HEK293T (cell line): ENCODE results near the gene EMC1.

ENCODE experiments used
- ARNT ChIP-seq: fragments of 450-650 bp; IDR thresholded peaks from 2 replicates; pipeline ENCODE4 v1.6.1; 2017; ENCODE audit warnings: mild to moderate bottlenecking
- BHLHE40 ChIP-seq: fragments of 450-650 bp; IDR thresholded peaks from 2 replicates; pipeline ENCODE4 v1.6.1; 2016; ENCODE audit warnings: mild to moderate bottlenecking, moderate library complexity, borderline replicate concordance
- CTBP1 ChIP-seq: fragments of 450-650 bp; IDR thresholded peaks from 2 replicates; pipeline ENCODE4 v1.6.1; 2016; ENCODE audit warnings: borderline replicate concordance
- ELF4 ChIP-seq: fragments of 450-650 bp; IDR thresholded peaks from 2 replicates; pipeline ENCODE4 v1.6.1; 2017; ENCODE audit warnings: antibody characterized with exemption
- FOXA1 ChIP-seq: fragments of 450-650 bp; IDR thresholded peaks from 2 replicates; pipeline ENCODE4 v1.6.1; 2016; ENCODE audit warnings: mild to moderate bottlenecking
- FOXK2 ChIP-seq: fragments of 450-650 bp; IDR thresholded peaks from 2 replicates; pipeline ENCODE4 v1.6.1; 2016; ENCODE audit warnings: mild to moderate bottlenecking
- HDGF ChIP-seq: fragments of 450-650 bp; IDR thresholded peaks from 2 replicates; pipeline ENCODE4 v1.6.1; 2017; ENCODE audit warnings: antibody characterized with exemption, borderline replicate concordance
- L3MBTL2 ChIP-seq: fragments of 450-650 bp; conservative IDR thresholded peaks from 2 replicates; pipeline ENCODE4 v1.6.1; 2016; ENCODE audit warnings: mild to moderate bottlenecking
- LEF1 ChIP-seq: fragments of 450-650 bp; IDR thresholded peaks from 2 replicates; pipeline ENCODE4 v1.6.1; 2017; ENCODE audit warnings: mild to moderate bottlenecking, borderline replicate concordance
- SP1 ChIP-seq: fragments of 450-650 bp; IDR thresholded peaks from 2 replicates; pipeline ENCODE4 v1.6.1; 2017
- SUZ12 ChIP-seq: fragments of 450-650 bp; IDR thresholded peaks from 2 replicates; pipeline ENCODE4 v1.6.1; 2016; ENCODE audit warnings: mild to moderate bottlenecking
- TARDBP ChIP-seq: fragments of 450-650 bp; IDR thresholded peaks from 2 replicates; pipeline ENCODE4 v1.6.1; 2016
- ZNF384 ChIP-seq: fragments of 450-650 bp; IDR thresholded peaks from 2 replicates; pipeline ENCODE4 v1.6.1; 2016

DNA sequence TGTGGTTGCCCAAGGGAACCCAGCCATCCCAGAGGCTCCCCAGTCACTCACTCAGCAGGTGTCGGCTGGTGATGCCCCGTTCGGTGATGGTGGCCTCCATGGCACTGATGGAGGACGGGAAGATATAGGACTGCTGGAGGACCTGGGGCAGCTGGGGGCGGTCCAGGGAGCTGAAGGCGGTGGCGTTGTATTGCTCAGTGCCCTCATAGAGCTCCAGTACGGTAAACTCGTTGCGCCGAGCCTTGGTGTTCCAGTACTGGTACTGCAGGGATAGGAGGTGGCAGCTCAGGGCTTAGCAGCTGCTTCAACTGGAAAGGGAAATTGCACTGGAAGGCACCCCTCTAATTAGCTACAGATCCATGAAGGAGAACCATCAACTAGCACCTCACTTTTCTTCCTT lies 28.8 kb downstream of the EMC1 start:
- no peak for TF ChIP-seq ZNF384
- TF ChIP-seq SP1 = no peak
- no peak for TF ChIP-seq BHLHE40
- no peak for TF ChIP-seq L3MBTL2
- no peak for TF ChIP-seq ELF4
- no peak for TF ChIP-seq SUZ12
- TF ChIP-seq CTBP1 = no peak
- TF ChIP-seq HDGF = no peak
- no peak for TF ChIP-seq FOXA1
- no peak for TF ChIP-seq TARDBP
- TF ChIP-seq ARNT = no peak
- no peak for TF ChIP-seq FOXK2
- TF ChIP-seq LEF1 = no peak
